Frontal cortex (tissue), 4 donors: Measurements from ENCODE around the gene AMIGO1. TPM values are rescaled to one million over a fixed set of nuclear protein-coding genes. Genes with fewer than 3 reads are reported as not detected.

Source experiments
- DNase-seq, 2 donors: peaks; one replicate each; pipeline ENCODE4 v3.0.0; 2012; ENCODE audit warnings: low spot score in 2 of 2
- FAIRE-seq: peaks from 2 replicates; lab custom pipeline; 2012; peaks lifted over from hg19 to GRCh38; lab: Jason Lieb, UNC
- total RNA-seq: library from RNA; depleted of rRNA; stranded (reverse); fragments of >200 nt; gene quantifications from one replicate; pipeline ENCODE4 v1.2.3, GENCODE V29; 2014
- donor health status: control.
- donor health status: control.
- donor health status: control.

Gene AMIGO1
- total RNA-seq, 1 donor from 2014 or later: 8.2 TPM

DNA sequence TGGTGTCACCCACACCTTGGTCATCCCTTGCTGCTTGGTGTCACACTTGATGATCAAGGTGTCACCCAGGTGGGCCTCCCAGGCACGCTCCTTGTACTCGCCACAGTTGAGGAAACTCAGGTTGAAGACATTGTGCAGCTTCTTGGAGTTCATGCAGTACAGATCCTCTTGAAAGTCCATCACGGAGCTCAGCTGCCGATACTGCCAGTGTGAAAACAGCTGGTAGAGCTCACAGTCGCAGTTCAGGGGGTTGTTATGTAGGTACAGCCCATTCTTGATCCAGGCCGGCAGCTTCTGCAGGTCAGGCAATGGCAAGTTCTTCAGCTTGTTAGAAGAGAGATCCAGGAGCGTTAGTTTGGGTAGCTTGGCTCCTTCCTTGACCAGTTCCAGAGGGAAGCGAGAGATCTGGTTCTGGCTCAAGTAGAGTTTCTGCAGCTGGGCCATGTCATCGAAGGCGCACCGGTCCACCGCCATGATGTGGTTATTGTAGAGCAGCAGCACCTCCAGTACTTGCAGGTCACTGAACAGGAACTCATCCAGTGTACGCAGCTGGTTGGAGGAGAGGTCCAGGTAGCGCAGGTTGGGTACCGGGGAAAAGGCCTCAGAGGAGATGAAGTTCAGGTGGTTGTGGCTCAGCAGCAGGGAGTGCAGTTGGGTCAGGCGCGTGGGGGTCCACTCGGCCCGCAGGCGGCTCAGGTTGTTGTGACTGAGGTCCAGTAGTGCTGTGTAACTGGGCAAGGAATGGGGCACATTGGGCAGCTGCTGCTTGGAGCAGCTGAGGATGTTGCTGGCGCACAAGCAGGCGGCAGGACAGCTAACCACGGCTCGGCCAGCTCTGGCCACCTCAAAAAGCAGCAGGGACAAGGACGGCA is 1.3 kb downstream of the AMIGO1 start:
- no peak for DNase-seq
- no peak for FAIRE-seq

DNA sequence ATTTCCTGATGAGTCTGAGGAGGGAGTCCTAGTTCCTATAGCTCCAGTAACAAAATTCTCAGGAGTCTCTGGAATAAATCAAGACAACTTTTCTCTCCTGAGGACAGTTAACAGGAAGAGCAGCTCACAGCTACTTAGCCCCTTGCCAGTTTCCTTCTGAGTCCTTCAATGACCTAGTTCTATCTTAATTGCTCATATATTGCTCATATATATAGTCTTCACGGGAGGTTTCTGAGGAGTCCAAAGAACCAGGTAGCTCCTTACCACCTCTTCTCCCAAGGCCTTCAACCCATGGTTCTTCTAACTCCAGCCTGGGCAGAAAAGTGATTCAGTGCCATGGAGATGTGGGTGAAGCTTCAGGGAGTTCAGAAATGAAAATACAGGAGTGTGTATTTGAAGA is 4.6 kb downstream of the AMIGO1 start:
- FAIRE-seq (no peak), DNase-seq (no peak)

DNA sequence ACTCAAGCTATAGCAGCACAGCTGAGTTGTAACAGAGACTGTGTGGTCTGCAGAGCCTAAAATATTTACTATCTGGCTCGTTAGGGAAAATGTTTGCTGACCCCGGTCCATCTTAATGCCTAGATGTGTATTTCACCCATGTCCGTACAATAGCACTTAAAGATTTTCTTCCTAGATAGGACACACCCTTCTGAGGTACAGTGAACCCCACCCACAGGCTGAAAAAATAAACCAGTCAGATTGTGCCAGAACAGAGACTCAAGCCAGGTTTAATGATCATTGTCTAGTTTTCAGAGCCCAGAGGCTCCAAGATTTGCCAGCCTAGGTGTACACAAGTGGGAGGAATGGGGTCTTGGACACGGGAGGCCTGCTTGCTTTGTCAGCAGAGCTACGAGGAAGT is 5.6 kb downstream of the AMIGO1 start:
- no peak for FAIRE-seq
- no peak for DNase-seq

DNA sequence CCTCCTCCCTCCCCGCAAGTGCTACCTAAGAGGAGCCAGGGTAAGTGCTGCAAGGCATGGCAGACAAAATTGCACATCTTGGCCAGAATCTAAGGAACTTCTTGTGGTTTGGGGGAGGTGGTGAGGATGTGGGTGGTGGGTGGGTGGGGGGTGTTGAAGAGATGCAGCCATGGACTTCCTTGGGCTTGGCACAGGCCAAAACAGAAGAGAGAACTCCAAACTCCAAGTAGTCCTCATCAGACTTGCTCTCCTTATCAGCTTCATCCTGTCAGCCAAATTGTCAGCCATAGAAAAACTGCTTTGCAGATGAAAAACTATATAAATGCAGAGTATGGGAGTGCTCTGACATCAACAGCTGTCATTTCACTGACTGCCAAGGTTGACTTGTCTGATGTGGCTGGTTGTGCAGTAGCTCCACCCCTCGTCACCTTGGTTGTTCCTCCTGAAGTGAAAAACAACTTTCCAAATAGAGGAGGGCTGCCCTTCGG is 7.1 kb downstream of the AMIGO1 start:
- DNase-seq: no peak
- no peak for FAIRE-seq

DNA sequence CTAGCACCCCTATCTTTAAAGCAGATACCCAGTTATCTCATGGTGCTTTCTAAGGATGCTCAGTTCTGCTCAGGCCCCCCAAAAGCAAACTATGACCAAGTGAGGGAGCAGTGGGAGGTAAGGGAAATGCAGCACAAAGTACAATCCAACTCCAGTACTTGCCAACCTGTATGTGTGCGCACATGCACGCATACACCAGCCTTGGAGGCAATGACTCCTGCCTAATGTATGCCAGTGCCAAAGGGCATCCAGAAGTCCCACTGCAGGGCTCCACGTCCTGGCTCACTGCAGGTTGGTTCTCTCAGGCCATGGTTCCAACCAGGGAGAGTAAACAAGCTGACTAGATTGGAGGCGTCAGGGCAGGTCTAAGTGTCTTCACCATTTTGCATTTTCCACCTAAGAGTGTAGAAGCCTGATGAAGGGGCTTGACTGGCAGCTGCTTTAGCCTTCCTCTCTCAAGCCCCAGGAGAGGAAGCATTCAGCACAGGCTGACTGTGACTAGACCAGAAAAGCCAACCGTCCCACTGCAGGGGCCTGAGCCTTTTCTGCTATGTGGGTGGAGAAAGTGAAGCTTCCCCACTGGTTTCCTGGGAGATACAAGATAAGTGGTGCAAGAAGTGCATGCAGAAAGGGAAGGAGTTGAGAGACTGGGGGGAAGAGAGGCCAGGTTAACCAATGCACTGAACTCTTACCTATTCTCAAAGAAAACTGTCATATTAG is 7.7 kb downstream of the AMIGO1 start:
- no peak for FAIRE-seq
- no peak for DNase-seq

DNA sequence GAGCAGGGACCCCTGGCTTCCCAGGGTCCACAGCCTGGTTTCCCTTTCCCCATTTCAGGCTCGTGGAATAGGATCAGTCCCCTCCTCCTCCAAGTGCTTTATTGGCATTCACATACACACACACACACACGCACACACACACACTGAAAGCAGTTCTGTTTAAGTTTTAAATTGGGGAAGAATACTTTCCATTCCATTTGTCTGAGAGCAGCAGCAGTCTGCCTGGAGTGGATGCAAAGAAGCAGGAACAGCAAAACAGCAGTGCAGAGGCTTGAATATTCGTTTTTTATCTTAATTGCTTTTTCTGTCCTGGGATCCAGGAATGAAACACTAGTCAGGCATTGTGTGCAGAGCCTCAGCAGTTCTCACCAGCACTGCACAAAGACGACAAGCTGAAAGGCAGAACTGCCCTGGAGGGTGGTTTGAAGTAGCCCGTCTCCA is 8.6 kb downstream of the AMIGO1 start:
- FAIRE-seq (no peak), DNase-seq (no peak)

DNA sequence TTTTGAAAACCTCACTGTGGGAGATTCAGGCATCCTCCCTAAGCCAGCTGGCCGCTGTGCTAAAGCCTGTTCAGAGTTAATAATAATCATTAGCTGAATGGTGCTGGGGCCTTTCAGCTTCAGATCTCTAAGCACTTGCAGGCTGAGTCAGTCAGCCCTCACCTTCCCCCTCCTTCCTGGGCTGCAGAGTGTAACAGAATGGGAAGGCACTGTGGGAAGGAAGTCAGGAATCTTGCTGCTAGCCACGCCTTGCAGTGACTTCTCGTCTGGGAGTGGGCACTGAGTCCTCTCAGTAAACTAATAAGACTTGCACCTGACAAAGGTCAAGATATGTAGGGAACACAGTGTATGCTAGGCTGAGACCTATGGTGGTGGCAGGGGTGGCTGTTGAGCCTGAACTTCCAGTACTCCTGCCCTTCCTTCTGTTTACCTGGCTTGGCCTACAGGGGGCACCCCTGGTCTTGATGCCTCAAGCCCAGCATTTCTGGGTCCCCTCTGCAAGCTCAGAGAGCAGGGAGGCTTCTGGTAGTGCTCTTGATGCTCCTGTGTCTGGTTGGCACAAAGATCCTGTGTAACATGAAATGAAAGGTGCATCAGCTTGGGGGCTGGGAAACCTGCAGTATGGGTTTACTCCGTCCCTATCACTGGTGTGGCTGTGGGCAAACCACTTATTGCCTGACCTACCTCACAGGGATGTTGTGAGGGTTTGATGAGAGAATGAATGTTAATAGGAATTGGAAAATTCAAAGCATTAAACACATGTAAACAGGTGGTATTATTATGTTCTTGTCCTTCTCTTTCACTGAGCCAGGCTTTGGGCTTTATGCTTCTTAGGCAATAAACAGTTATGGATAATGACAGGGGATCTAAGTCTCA is 9.6 kb downstream of the AMIGO1 start:
- no peak for FAIRE-seq
- no peak for DNase-seq

DNA sequence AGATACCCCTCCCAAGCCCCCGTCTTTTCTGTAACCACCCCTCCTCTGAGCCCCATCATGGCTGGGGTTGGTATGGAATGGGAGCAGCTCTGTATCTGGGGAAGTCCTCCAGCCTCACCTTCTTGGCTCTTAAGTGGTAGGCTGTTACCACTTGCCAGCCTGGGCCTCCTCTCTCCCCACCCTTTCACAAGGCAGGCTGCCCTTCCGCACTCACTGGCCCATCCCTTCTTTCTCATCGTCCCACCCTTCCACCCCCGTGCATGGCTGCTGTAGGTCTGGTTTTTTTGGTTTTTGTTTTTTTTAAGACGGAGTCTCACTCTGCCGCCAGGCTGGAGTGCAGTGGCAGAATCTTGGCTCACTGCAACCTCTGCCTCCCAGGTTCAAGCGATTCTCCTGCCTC is 10.4 kb downstream of the AMIGO1 start:
- FAIRE-seq (no peak), DNase-seq (no peak)

DNA sequence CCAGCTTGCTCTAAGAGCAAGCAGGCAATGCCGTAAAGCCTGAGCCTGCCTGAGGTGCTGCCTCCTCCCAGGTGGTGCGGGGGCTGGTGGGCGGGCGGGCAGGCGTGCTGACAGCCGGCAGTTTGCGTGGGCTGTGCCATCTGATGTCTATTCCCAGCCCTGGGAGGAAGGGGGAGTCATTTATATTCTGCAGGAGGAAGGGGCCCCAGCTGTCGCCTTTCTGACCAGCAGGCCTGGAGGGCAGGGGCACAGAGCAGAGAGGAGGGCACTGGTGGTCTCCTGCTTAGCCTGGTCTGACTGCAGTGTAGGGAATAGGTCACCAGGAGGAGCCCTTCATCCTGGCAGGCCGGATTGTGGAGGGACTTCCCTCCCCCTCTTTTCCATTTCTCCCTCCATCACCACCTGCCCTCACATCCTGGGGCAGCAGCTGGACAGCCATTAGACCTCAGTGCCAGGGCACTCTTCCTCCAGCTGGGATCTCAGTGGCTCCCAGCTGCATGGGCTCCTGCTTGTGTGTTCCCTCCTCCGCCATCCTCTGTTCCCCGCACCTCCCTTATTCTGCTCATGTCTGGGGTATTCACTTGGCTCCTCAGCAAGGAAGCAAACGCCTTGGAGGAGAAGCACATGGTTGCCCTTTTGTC is 11.2 kb downstream of the AMIGO1 start:
- FAIRE-seq (no peak), DNase-seq (no peak)

DNA sequence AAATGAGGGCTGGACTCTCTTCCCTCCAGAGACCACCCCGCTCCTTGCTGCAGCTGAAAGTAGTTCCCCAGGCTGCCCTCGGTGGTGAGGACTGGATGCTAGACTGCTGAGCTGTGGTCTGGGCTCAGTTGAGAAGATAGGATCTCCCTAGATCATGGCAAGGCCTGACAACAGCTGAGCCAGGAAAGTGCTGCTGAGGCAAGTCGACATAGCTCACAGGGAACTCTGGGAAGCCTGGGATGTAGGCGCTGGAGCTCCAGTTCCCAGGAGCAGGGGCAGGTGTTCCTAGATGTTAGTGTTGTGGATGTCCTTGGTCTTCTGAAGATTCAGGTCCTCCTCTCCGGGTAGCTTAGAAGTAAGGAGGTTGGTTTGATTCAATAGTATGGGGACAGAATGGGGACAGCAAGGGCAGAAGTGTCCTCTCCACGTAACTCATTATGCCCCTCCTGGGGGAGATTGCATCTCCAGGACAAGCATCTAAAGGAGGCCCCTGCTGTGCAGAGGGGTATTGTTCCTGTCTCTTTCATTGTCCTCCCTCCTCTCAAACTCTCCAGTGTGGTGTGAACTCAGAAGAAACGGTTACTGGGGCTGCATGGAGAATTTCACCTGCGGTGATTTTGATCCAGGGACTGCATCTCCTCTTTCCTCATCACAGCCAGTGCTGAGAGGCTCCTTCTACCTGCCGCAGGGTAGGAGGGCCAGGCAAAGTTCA is 11.9 kb downstream of the AMIGO1 start:
- DNase-seq: no peak

DNA sequence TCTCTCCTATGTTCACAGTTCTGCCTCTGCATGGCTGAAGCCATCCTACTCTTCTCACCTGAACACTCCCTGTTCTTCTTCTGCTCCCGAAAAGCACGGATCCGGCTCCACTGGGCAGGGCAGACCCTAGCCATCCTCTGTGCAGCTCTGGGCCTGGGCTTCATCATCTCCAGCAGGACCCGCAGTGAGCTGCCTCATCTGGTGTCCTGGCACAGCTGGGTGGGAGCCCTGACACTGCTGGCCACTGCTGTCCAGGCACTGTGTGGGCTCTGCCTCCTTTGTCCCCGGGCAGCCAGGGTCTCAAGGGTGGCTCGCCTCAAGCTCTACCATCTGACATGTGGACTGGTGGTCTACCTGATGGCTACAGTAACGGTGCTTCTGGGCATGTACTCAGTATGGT is 13.8 kb downstream of the AMIGO1 start:
- DNase-seq (no peak), FAIRE-seq (no peak)

More for the DNA sequence above, 11.9 kb downstream of the AMIGO1 start:
- FAIRE-seq: no peak

DNA sequence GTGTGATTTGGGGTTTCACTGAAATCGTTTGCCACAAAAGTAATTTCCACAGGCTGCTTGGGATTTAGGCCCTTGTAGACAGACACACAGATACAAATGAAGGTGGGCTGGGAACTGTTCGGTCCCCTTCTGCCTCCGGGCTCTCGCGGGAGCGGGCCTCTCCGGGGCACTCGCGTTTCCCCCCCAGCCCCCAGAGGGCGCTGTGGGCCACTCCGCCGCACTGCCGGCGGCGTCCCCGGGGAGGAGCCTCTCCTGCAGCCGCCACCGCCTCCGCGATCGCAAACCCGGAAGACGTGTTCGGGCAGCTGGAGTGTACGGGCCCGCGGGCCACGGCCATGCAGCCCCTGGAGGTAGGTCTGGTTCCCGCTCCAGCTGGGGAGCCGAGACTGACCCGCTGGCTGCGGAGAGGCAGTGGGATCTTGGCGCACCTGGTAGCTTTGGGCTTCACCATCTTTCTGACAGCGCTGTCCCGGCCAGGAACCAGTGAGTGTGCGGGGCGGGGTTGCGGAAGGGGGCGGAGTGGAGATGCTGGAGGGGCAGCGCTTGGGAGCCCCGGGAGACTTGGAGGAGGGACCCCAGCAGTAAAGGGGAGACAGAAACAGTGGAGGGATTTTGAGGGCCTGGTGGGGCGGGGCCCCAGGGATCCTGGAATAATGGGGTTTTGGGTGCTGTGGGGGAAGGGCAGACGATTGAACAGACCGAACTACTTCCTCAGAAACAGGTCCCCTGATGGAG is 15.6 kb downstream of the AMIGO1 start, which contains the start of gene CYB561D1:
Gene CYB561D1 (plus strand): TSS at position 290 of the 735 bp plus-strand sequence. CDS start 46 bp downstream, at position 336.
- FAIRE-seq (no peak), DNase-seq (peak; percentile 81 to 89)

DNA sequence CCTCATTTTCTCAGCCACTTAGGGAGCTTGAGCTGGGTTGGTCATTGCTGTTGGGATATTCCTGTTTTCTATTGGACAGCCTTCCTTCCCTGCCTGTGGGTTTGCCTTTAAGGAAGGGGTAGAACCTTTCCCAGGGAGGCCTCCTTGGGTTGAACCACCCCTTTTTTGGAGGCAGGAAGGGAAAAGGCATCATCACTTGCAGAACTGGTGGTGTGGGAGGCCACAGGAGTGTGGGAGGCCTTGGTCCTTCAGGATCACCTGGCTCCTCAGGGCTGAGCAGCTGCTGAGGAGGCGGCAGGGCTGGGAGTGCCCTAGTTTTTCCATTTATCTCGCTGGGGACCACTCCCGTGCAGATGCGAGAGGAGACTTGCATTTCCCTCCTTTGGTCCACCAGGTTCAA is 16.3 kb downstream of the AMIGO1 start:
- FAIRE-seq (no peak), DNase-seq (no peak)

DNA sequence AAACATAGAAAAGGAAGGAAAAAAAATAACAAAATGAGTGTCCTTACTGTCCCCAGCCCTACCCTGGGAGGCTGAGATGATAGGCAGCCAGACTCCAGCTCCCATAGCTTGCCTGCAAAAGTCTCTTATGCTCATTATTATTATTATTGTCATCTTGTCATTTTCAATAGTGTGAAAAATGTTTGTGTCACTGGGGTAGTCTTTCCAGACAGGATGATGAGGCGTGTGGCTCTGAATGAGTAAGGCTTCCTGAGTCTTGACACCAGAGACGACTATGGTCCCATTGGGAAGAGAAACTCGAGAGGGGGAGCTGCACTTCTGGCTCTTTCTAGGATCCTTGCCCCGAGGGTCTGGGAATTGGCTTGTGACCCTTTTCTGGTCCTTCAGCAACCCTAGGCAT is 16.7 kb downstream of the AMIGO1 start:
- FAIRE-seq (no peak), DNase-seq (no peak)

DNA sequence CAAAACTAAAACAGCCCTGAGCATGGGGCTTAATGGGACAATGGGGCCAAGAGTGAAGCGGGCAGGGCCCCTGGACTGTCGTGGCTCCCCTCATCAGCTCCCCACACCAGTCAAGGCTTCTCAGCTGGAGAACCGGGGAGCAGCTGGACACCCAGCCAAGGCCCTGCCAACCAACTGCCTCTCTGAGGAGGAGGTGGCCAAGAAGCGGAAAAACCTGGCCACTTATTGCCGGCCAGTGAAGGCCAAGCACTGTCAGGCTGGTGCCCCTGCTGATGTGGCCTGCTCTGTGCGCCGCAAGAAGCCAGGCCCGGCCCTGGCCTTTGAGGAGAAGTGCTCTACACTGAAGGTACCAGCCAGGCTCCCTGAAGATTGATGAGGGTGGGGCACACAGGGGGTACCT is 18.2 kb downstream of the AMIGO1 start:
- DNase-seq: no peak
- no peak for FAIRE-seq

DNA sequence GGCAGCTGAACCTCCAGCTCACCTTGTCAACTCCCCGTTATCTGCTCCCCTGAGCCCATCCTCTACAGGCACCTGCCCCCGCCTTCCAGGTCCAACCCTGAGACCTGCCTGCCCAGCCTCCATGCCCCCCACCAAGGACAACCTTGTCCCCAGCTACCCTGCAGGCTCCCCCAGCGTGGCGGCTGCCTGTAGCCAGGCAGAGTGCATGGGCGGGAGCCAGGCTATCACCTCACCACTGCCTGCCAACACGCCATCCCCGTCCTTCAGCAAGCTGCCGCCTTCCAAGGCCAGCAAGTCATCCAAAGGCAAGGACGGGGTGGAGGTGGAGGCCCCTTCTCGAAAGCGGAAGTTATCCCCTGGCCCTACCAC is 18.6 kb downstream of the AMIGO1 start:
- FAIRE-seq (no peak), DNase-seq (no peak)

DNA sequence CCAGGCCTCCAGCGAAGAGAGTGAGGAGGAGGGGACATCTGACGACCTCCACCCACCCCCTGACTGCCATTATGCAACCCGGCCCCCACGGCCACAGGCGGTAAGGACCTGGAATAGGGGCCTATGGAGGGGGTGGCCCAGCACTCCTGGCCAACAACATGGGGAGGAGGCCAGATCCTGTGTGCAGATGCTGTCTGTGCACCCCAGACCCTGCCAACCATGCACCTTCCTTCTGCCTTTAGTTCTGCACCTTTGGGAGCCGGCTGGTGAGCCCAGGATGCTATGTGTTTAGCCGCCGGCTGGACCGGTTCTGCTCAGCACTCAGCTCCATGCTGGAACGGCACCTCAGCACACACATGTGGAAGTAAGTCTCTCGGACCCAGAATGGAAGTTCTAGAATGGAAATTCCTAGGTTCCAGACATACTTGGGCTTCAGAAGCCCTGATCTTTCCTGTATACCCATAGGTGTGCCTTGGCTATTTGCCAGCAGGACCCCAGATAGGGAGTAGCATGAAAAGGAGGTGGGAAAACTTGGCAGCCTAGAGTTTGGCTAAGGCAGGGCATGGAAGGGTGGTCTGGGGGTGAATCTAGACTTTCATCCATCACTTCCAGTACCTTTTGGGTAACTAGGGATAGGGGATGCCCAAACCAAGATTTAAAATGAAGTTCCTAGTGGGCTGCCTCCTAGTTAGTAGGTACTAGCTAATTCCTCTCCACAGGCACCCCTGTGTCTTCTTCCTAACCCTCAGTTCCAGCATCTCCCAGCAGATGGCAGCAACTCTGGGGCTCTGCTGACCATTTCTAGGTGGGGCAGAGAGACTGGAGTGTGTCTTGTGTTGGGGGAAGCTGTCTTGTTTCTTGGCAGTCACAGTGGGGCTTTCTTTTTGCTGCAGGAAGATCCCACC is 19.2 kb downstream of the AMIGO1 start:
- DNase-seq: peak; percentile 65 to 79
- FAIRE-seq: no peak
